SW480 (cell line): ENCODE measurements around the gene TRAPPC8.
"Not testable (repeated sequence)": the region's sequence is repeated elsewhere in the genome, so short reads cannot be mapped to it uniquely, and the experiment has no call there.

Experiments
- DNase-seq: peaks from one replicate; pipeline ENCODE4 v3.0.0-alpha.2; 2016; ENCODE audit warnings: low spot score

The TRAPPC8 gene

GRCh38 chr18:31942999-31943877, at the start of gene TRAPPC8:
Gene TRAPPC8 (minus strand): TSS chr18:31943128. CDS start chr18:31942764, 364 bp downstream.
- peak; percentile 95 for DNase-seq

GRCh38 chr18:31990823-31991222, 47.9 kb upstream of the TRAPPC8 start:
- no peak for DNase-seq

- DNase-seq = no peak
Measured at GRCh38 chr18:31983976-31984375, 41.0 kb upstream of the TRAPPC8 start.

DNA sequence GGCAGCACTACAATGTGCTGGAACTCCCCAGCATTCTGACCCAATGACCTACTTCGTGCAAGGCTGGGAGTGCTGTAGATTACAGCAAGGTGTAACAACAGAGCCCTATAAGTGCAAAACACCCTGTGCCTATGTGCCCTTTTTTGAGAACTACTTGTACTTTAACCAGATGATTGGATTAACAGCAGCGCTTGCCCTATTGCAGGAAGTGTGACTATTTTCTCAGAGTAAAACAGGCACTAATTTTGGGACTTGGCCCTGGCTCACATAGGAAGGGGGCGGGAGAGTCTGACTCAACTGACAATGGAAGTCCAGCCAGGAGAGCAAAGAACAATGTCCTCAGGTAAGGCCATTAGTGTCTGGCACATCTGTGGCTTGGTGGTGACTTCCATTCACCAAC, 40.1 kb upstream of the TRAPPC8 start:
- no peak for DNase-seq

DNA sequence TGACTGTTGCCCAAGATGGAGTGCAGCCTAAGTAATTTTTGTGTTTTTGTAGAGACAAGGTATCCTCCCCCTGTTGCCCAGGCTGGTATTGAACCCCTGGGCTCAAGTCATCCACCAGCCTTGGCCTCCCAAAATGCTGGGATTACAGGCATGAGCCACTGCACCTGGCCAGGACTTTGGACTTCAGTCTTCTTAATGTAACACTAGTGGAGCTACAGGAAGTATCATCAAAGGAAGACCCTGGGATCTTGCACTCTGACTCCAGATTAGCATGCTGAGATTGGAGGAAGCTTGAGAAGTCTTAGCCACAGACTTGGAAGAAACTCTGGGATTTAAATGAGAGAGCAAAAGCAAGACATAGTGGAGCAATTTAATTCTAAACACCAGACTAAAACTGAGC, 37.9 kb upstream of the TRAPPC8 start:
- no peak for DNase-seq

GRCh38 chr18:31979714-31980113, 36.8 kb upstream of the TRAPPC8 start:
- no peak for DNase-seq

- DNase-seq = no peak
Measured at GRCh38 chr18:31978616-31979015, 35.7 kb upstream of the TRAPPC8 start.

GRCh38 chr18:31977270-31977872, 34.4 kb upstream of the TRAPPC8 start:
- peak; percentile 11 for DNase-seq

DNA sequence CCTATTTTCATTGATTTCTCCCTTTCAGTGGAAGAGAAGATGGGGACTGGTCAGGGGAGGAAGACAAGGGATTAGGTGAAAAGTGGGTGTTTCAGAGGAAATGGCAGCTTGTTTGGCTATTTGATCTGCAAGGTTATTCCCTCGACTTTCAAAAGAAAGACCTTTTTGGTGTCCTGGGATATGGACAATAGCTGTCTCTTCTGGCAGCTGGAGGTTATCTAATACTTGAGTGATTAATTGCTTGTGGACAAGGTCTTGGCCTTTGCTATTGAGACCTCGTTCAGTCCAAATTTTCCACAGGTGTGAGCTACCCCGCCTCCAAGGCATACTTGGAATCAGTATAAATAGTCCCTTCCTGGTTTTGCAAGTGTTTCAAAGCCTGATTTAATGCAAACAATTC, 33.3 kb upstream of the TRAPPC8 start:
- no peak for DNase-seq

GRCh38 chr18:31973929-31974546, 31.1 kb upstream of the TRAPPC8 start:
- DNase-seq = no peak

- no peak for DNase-seq
Measured at GRCh38 chr18:31970617-31971016, 27.7 kb upstream of the TRAPPC8 start.

DNA sequence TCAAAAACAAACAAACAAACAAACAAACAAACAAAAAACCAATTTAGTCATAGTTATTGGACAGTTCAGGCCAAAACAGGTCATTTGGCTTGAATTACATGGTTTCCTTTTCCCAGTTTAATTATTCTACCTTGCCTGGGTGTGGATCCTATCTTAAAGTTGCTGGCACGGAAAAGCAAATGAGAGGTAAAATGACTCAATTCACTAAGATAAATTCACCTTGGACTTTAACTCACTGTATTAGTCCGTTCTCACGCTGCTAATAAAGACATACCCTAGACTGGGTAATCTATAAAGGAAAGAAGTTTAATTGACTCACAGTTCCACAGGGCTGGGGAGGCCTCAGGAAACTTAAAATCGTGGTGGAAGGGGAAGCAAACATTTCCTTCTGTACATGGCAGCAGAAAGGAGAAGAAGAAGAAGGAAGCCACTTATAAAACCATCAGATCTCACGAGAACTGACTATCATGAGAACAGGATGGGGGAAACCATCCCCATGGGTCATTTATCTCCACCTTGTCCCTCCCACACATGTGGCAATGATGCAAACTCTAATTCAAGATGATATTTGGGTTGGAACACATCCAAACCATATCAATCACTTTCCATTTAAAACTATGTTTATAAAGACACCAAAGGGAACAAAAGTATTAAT, 22.5 kb upstream of the TRAPPC8 start:
- no peak for DNase-seq

DNA sequence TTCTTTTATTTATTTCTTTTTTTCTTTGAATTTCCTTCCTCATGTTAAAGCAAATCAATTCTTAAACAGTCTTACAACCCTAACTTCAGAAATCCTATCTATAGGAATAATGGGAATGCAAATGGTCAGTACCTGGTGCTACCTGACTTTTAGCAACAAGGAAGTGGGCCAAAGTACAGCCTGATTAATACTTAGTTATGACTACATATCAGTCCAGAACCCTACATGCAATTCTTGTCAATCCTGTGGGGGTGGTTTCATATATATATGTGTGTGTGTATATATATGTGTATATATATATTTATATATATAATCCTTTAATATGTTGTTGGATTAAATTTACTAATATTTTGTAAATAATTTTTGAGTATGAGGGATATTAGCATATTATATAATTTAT, 14.8 kb upstream of the TRAPPC8 start:
- DNase-seq = no peak

GRCh38 chr18:31954349-31954748, 11.4 kb upstream of the TRAPPC8 start:
- peak; percentile 23 for DNase-seq

- not testable (repeated sequence) for DNase-seq
Measured at GRCh38 chr18:31953699-31954098, 10.8 kb upstream of the TRAPPC8 start.

DNA sequence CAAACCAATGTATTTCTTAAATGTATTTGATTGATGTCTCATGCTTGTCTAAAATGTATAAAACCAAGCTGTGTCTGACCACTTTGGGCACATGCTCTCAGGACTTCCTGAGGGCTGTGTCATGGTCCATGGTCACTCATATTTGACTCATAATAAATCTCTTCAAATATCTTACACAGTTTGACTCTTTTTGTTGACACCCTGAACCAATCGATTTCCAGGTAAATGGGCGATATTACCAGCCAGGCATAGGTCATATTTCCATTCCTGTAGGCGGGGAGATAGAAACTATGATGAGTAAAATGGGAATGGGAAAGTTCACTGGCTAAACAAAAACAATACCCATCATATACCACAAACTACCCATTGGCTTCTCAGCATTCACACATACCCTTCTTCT, 9.3 kb upstream of the TRAPPC8 start:
- no peak for DNase-seq

DNA sequence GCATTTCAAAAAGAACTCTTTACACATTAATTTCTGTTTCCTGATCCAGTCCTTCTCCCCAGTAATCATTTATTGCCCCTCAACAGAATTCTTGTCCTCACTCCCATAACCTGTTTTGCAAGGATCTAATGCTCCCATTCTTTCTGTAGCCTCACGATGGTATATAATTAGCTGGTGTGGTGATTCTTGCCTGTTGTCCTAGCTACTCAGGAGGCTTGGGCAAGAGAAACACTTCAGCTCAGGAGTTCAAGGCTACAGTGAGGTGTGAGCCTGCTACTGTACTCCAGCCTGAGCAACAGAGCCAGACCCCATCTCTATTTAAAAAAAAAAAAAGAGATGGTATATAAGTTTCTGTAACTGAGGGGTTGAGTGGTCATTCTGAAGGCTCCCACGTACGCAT, 7.7 kb upstream of the TRAPPC8 start:
- no peak for DNase-seq

- not testable (repeated sequence) for DNase-seq
Measured at GRCh38 chr18:31948349-31948748, 5.4 kb upstream of the TRAPPC8 start.

DNA sequence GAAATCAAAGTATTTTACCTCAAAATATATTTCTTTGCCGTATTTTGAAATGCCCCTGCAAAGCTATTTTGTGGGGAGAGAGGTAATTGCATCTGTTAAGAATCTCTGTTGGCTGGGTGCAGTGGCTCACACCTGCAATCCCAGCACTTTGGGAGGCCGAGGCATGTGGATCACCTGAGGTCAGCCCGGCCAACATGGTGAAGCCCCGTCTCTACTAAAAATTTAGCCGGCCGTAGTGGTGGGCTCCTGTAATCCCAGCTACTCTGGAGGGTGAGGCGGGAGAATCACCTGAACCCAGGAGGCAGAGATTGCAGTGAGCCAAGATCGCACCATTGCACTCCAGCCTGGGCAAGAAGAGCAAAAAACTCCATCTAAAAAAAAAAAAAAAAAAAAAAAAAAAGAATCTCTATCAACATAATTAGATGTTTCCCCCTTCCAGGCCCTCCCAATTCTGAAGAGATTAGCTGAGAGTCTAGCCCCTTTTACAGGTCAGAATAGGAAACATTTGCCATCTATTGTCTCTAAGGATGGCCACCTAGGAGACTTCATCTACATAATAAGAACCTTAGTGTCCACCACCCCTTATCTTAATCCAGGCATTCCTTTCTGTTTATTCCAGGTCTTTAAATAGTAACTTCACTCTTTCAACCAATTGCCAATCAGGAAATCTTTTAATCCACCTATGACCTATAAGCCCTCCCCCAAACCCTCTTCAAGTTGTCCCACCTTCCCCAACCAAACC, 3.5 kb upstream of the TRAPPC8 start:
- DNase-seq = no peak

DNA sequence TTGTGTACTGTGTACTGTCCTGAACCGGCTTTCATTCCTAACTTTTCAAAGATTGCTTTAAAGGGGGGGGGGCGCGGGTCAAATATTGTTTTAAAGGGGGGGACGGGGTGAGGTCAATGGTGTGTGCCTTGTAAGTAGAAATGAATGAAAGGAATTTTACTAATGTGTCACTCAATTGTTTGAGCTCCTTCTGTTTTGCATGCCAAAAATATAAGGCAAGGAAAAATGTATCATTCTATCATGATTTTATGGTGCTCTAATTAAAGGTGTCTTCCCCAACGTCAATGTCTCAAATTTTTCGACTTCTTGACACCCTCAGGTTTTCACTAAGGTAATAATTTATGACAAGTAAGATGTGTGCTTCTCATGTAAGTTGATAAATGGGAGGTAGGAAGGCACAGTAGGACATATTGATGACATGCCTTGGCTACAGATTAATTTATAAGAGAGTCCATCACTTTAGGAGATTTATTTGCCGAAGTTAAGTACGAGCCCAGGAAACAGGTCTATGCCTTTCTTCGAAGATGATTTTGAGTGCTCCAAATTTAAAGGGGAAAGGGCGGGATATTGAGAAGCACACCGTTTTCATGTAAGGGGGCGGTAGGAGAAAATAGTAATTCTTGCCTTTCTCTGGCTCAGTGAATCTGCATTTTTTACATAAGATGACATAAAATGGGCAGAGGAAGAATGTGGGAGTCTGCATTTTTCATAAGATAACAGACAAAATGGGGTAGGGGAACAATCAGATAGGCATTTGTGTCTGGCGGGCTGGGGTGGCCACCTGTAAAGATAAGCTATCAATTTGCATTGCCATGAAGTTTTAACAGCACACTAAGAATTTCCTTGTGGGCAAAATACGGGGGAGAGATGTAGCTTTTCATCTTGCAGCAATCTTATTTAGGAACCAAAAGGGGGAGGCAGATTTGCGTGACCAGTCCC, 1.2 kb upstream of the TRAPPC8 start:
- DNase-seq = no peak
